Measurements from ENCODE around the gene MAST2. TPM values are rescaled to one million over a fixed set of nuclear protein-coding genes. Genes with fewer than 3 reads are reported as not detected.

Gene MAST2
- total RNA-seq, 4 donors from 2014 or later, result 18.8 to 22.2 (median 20.2) TPM

DNA sequence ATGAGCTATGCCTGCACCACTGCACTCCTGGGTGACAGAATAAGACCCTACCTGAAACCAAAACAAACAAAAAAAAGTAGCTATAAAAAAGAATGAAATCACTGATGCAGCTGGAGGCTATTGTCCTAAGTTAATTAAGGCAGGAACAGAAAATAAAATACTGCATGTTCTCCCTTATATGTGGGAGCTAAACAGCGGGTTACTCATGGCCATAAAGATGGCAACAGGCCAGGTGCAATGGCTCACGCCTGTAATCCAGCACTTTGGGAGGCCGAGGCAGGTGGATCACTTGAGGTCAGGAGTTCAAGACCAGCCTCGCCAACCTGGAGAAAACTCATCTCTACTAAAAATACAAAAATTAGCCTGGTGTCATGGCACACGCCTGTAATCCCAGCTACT, 176.4 kb downstream of the MAST2 start:
- no peak for DNase-seq
- intact Hi-C loops (cut with DNase I), result no loop called here
- Histone ChIP-seq H3K27ac (no peak overlapping the region), H3K4me3 (replicated peaks in 1 of 3) (no peak overlapping the region), H3K9me3 (no peaks in the 10 kb centered on the region), H3K27me3 (no peaks in the 10 kb centered on the region), H3K4me1 (peaks cover 0 to 4% of the 10 kb centered on the region in 2 donors), H3K36me3 (no peaks in the 10 kb centered on the region)
- TF ChIP-seq, protein P1, sequence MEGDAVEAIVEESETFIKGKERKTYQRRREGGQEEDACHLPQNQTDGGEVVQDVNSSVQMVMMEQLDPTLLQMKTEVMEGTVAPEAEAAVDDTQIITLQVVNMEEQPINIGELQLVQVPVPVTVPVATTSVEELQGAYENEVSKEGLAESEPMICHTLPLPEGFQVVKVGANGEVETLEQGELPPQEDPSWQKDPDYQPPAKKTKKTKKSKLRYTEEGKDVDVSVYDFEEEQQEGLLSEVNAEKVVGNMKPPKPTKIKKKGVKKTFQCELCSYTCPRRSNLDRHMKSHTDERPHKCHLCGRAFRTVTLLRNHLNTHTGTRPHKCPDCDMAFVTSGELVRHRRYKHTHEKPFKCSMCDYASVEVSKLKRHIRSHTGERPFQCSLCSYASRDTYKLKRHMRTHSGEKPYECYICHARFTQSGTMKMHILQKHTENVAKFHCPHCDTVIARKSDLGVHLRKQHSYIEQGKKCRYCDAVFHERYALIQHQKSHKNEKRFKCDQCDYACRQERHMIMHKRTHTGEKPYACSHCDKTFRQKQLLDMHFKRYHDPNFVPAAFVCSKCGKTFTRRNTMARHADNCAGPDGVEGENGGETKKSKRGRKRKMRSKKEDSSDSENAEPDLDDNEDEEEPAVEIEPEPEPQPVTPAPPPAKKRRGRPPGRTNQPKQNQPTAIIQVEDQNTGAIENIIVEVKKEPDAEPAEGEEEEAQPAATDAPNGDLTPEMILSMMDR (IDR thresholded peaks at IDR 0.05), result no peak
- TF ChIP-seq POLR2A (IDR thresholded peaks at IDR 0.05), result no peak
- WGBS, 2 donors, result 94 to 95% methylated on average over 5 of the region's 5 CpGs

DNA sequence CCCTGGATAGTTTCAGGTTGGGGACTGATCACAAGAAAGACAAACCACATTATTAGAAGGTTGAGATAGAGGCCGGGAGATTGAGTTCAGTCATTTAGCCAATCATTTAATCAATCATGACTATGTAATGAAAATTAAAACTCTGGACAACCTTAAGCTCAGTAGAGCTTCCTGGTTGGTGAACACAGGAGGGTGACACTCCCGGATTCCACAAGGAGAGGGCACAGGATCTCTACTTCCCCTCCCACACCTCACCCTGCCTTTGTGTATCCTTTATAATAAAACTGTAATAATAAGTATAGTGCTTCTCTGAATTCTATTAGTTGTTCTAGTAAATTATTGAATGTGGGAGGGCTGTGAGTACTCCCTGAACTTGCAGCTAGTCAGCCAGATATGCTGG, 178.9 kb downstream of the MAST2 start:
- intact Hi-C loops (cut with DNase I), result no loop called here
- H3K9me3 ChIP-seq, result no peaks in the 10 kb centered on the region
- H3K27ac ChIP-seq, result no peak overlapping the region
- H3K4me1 ChIP-seq, result no peaks in the 10 kb centered on the region
- no peak for DNase-seq
- H3K36me3 ChIP-seq, result no peaks in the 10 kb centered on the region
- no peaks in the 10 kb centered on the region for H3K27me3 ChIP-seq
- 93 to 97% methylated on average over 2 of the region's 2 CpGs for WGBS, 2 donors
- no peak overlapping the region for H3K4me3 ChIP-seq (replicated peaks in 1 of 3)
- TF ChIP-seq, protein P1 (IDR thresholded peaks at IDR 0.05), result no peak
- TF ChIP-seq POLR2A (IDR thresholded peaks at IDR 0.05), result no peak

DNA sequence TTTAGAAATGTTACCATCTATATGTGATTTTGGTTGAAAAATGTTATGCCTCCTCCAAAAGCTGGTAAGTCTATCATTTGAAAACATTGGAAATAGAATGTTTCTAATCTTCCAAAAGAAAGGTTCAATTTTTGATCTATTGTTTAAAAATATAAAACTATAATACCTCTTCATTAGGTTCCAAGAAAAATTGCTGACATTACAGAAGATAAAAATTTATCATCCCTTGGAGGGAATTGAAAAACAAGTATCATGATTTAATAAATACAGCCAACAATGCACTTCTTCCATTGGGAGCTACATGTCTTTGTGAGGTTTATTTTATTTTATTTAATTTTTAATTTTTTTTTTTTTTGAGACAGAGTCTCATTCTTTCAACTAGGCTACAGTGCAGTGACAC, 180.6 kb downstream of the MAST2 start:
- H3K9me3 ChIP-seq, result no peaks in the 10 kb centered on the region
- no peak for DNase-seq
- intact Hi-C loops (cut with DNase I), result no loop called here
- no peak overlapping the region for H3K4me3 ChIP-seq (replicated peaks in 1 of 3)
- no peak overlapping the region for H3K27ac ChIP-seq
- TF ChIP-seq, protein P1 (IDR thresholded peaks at IDR 0.05), result no peak
- TF ChIP-seq POLR2A (IDR thresholded peaks at IDR 0.05), result no peak
- H3K4me1 ChIP-seq, result no peaks in the 10 kb centered on the region
- no peaks in the 10 kb centered on the region for H3K36me3 ChIP-seq
- no peaks in the 10 kb centered on the region for H3K27me3 ChIP-seq

DNA sequence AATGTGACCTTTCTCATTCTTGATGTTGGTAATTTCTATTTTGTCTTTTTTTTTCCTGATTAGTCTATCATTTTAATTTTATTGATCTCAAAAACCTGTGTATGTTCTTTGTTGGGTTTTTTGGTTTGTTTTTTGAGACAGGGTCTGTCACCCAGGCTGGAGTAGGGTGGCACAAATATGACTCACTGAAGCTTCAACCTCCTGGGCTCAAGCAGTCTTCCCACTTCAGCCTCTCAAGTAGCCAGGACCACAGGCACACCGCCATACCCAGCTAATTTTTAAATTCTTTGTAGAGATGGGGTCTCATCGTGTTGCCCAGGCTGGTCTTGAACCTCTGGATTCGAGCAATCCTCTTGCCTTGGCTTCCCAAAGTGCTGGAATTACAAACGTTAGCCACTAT, 183.8 kb downstream of the MAST2 start:
- H3K27ac ChIP-seq, result no peak overlapping the region
- H3K4me3 ChIP-seq (replicated peaks in 1 of 3), result no peak overlapping the region
- intact Hi-C loops (cut with DNase I), result no loop called here
- no peaks in the 10 kb centered on the region for H3K9me3 ChIP-seq
- H3K4me1 ChIP-seq, result no peaks in the 10 kb centered on the region
- WGBS, 2 donors, result 96 to 98% methylated on average over 4 of the region's 4 CpGs
- TF ChIP-seq, protein P1 (IDR thresholded peaks at IDR 0.05), result no peak
- TF ChIP-seq POLR2A (IDR thresholded peaks at IDR 0.05), result no peak
- no peaks in the 10 kb centered on the region for H3K36me3 ChIP-seq
- no peak for DNase-seq
- no peaks in the 10 kb centered on the region for H3K27me3 ChIP-seq

DNA sequence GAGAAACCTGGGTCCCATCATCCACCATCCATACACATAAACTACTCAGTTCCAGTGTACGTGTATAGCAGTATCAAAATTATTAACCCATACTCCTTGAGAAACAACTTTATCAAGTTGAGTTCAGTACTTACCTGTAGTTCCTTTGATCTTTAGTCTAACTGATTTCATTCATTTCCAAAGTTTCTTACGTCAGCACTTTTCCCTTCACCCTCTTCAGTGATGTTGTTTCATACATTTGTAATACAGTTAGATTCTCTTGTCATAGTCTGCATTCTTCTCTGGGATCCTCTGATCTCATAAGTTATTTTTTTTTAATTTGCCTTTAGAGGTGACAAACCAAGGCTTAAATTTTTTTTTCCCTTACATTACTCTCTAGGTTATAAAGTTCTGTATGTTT, 185.8 kb downstream of the MAST2 start:
- Histone ChIP-seq H3K4me1 (no peaks in the 10 kb centered on the region), H3K4me3 (replicated peaks in 1 of 3) (no peak overlapping the region), H3K36me3 (no peaks in the 10 kb centered on the region), H3K27ac (no peak overlapping the region), H3K27me3 (no peaks in the 10 kb centered on the region), H3K9me3 (no peaks in the 10 kb centered on the region)
- intact Hi-C loops (cut with DNase I), result no loop called here
- TF ChIP-seq POLR2A (IDR thresholded peaks at IDR 0.05), result no peak
- TF ChIP-seq, protein P1 (IDR thresholded peaks at IDR 0.05), result no peak
- WGBS, 2 donors, result 94 to 98% methylated on average over 2 of the region's 2 CpGs
- DNase-seq, result no peak
